HG03342 (cell line): ENCODE measurements around the gene FYCO1.

Experiments used
- ATAC-seq: cut with Tn5 transposase; IDR thresholded peaks from one replicate; pipeline ENCODE4 v1.9.1; 2021; ENCODE audit warnings: mild to moderate bottlenecking, moderate library complexity; ENCODE audit not compliant: unreplicated experiment

The FYCO1 gene

DNA sequence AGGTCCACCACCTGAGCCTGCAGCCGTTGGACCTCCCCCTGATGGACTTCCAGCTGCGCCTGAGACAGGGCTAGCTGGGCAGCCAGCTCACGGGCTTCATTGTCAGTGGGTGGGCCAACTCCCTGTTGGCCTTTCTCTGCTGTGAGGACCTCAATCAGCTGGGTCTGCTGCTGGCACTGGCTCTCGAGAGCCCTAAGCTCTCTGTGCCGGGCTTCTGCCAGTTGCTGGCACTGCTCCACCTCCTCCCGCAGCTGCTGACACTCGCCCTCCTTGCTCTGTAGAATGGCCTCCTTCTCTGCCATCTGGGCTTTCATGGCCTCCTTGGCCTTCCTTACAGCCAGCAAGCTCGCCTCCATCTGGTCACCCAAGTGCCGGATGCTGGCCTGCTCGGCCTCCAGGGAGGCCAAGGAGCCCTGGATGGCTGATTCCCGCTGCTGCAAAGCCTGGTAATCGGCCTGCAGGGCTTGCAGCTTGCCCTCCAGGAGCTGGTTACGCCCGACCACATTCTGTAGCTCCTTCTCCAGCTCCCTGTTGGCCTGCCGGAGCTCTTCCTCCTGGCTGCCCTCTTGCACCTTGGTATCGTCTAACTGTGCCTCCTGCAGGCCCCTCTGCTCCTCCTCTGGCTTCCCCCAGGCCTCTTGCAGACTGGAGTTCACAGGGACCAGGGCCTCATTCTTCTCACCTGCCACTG, 28.5 kb downstream of the FYCO1 start:
- no peak for ATAC-seq

DNA sequence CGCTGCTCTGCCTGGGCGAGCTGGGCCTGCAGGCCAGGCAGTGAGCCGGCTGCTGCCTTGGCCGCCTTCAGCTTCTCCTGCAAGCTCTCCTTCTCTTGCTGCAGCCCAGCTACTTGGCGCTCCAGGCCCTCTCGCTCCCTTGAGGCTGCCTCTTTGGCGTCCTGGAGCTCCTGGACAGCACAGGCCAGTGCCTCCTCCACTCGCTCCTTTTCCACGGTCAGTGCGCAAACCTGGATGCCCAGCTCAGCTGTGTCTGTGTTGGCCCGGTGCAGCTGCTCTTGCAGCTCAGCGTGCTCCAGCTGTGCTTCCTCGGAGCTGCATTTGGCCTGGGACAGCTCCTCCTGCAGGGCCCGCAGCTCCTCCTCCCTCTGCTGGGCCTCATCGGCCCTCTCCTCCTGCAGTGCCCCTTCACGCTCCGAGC, 29.2 kb downstream of the FYCO1 start:
- no peak for ATAC-seq

DNA sequence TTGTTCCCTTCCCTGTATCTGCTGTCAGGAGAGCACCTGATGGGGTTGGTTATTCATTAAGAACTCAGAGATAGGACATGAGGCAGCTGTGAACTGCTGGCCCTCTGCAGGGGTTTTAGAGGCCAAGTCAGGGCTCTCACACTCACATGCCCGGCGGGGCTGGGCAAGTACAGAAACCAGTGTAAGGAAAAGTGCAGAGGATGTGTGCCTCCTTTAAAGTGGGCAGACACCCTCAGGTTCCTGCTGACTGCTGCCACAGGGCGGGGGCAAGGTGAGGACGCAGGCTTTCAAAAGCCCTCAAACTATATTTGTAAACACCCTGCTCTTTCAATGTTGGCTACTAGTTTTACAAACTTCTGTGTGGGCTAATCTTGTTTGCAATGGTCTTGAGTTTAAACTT, 30.0 kb downstream of the FYCO1 start:
- ATAC-seq = no peak

DNA sequence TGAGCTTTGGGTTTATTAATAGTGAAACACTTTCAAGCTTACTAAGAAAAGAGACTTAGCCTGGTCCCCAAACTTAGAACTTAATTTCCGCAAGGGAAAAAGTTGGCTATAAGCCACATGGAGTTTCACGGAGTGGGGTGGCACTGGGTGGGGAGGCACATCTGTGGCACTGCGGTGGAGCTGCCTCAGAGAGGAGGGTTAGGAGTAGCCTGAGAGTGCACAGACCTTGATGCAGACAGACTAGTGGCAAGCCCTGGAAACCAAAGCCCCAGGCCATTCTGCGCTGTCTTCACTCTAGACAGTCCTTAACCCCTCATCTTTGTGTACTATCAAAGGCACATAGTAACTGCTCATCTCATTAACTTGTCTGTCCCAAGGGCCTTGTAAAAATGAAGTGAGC, 30.4 kb downstream of the FYCO1 start:
- ATAC-seq = no peak

DNA sequence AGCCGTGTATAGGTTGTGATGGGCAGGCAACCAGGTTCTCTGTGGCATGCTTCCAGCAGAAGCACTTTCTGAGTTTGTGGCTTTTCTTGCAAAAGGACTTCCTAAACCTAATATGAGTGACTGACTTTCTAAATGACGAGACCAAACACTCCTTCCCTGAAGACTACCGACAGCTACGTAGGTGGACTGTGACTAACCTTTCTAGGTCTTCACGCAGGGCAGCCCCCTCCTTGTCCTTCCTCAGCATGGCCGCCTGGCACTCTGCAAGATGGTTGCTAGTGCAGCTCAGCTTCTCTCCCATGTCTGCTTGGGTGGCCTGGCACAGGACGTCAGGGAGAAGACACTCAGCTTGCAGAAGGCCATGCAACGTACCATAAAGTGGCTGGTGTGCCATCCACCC, 31.5 kb downstream of the FYCO1 start:
- no peak for ATAC-seq

DNA sequence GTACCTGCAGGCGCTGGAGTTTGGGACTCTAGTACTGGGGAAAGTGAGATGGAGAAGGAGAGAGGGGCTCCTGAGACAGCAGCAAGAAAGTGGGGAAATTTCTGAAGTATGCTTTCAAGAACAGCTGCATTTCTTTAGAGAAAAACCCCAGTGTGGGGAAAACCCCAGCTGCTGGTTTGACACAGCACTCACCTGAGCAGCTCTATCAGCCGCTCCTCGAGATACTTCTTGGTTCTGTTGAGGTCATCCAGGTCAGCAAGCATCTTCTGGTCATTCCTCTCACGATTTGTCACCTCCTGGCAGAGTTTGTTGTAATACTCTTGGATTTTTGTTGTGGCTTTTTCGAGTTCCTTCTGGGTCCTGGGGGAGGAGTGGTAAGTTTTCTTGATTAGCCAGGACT, 33.6 kb downstream of the FYCO1 start:
- ATAC-seq = no peak

DNA sequence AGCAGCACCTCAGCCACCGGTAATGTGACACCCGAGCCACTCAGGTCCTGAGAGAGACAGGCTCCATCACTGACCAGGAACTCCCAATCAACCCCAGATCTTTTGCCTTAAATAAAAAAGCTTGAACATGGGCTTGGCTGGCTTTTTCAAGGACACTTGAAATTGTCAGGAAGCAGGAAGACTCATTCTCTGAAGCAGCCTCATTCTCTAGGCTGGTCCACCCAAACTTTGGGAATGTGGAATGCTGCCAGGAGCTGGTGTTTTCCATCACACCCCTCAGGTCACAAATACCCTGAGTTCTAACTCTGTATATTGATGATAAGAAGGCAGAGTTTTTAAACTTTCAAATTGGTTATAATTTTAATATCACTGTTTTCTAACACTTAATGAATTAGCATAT, 35.3 kb downstream of the FYCO1 start:
- ATAC-seq = no peak

DNA sequence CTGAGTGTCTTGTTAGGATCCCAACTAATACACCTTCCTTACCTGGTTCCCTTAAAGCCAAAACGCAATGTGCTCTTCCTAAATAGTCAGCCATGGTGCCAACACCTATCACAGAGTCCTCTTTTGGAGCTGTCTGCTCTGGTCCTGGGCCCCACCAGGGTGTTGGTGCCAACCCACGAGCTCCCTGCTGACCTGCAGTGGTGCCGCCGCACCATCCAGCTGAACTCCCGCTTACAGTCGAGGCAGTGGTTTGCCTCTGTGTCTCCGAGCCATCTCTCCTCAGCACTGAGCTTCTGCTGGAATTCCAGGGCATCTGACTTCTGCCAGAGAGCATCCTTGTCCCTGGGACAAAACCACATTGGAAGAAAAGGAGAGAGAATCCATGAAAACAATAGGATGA, 36.4 kb downstream of the FYCO1 start:
- no peak for ATAC-seq

DNA sequence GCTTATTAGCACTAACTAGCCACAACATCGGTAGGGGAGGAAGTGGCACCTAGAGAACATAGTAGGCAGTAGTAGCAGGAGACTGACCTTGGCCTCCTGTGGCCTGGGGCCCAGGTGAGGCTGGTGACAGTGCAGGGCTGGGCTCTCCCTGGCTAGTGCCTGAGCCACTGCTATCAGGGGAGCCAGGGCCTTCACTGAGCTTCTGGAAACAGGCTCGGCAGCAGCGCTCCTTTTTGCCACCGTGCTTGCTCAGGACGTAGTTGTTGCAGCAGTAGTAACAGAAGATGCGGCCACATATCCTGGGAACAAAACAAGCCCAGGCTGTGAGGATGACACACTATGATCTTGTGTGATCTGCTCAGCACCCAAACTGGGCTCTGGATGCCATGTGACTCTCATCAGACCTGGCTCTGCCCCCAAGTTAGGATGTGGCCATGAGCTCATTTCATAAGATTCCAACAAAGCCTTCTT, 37.3 kb downstream of the FYCO1 start:
- ATAC-seq = no peak

DNA sequence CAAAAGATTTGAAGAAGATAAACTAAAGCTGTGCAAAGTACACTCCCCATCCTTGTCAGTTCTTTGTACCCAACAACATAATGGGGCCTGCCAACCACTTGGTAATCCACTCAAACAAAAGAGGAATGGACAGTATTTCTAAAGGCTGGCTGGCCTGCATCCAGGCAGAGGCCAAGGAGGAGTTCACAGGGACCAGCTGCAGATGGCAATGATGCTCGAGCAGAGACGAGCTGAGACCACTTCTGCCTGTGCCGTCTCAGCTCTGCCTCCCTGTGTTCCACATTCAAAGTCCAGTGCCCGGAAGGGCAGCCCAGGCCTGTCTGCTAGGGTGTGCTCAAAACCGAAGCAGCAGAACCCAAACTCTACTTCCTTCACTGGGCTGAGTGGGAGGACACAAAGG, 38.0 kb downstream of the FYCO1 start:
- ATAC-seq = no peak

DNA sequence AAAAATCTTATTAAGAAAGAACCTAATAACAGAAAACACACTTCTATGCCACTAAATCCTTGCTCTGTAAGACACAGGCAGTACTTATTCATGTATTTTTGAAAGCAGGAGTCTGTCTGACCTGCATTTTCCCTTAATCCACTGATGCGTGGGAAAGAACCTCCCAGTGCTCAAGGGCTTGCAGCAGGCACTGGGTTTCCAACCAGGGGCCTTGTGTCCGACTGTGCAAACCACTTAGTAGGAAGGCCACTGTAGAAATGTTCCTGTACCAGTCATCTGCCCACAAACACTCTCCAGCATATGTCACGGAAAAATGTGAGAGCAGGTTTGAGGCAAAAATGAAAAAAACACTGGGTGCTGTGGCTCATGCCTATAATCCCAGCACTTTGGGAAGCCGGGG, 39.9 kb downstream of the FYCO1 start:
- ATAC-seq = no peak

DNA sequence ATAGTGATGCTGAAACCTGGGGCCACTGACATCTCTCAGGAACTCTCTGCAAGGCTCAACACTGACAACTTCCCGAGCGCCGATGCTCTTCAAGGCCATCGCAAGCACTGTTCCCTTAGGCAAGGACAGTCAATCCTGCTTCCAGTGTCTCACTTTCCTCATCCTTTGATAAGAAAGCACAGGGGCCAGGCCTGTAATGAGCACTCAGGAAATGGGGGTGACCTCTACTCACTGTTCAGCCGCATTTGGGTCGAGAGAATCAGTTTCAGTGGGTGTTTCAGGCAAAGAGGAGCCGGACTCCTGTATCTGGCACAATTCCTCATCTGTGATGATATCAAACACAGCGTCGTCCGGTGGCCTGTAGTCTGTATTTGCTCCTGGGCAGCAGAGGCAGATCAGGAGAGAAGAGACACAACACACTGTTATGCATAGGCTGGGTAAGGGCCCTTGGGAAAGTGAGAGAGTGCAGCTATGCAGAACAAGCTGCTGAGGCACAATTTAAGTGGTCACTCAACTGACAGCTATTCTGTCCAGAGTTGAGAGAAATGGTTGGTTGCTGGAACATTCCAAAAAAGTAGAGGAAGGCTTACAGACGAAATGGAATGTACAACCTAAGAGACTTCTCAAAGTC, 40.5 kb downstream of the FYCO1 start:
- ATAC-seq = no peak

DNA sequence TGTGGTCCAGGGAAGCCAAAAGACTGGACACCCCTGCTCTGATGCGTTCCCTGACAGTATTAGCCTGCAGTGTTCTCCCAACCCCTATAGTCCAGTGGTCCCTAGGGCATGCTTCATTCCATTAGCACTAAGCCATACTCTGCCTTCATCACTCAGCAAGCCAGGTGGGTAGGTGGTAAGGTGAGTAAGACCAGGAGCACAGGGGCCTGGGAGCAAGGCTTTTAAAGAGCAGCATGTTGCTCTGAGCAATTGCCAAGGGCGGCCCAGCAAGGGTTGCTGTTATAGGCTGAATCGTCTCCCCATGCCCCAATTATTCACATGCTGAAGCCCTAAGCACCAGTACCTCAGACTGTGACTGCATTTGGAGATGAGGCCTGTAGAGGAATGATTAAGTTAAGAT, 41.3 kb downstream of the FYCO1 start:
- no peak for ATAC-seq

DNA sequence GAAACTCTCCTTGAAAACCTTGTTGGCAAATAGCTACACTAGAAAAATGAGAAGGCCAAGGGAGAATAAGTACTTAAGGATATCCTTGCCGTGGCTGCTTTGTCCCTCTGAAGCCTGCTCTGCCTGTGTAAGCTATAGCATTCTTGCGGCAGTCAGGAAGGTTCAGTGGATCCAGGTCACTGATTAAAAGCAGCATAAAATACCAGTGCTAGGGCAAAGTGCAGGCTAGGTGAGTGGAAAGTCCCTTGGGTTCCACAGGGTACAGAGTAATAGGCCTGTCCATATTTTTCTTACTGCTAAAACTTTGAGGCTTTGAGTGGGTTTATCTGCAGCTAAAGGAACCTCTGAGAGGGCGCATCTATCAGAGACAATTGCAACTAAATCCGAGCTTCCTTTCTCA, 42.1 kb downstream of the FYCO1 start:
- ATAC-seq = no peak

DNA sequence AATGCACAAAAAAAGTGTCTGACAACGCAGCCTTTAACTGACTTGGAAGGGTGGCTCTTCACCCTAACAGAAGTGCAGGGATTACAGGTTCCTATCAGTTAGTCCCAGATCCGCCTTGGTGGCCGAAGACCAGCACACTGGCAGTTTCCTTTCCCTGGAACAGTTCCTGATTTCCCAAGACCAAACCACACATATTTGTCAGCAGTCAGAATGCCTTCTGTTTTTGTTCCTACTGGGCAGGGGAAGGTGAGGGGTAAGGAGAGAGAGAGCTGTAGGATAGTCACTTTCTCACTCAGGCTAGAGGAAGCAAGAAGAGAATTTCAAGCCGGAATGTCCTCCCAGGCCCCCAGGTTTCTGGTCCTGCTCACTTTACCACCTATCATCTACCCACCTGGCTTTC, 43.2 kb downstream of the FYCO1 start:
- ATAC-seq = no peak

DNA sequence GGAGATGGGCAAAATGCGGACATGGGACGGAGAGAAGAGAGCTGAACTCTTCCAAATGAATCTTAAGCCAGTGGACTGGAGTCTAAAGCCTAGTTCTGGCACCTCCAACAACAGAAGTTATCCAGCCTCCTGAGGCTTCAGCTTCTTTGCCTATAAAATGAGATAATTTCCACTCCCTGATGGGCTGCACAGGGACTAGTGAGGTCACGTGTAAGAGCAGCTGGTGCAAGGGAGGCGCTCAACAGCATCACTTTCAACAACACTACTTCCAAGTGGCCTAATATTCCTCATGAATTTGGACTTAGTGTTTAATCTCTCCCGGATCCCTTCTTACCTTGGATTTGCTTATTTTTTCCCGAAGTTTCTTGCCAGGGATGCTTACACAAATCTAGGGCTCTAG, 43.7 kb downstream of the FYCO1 start:
- no peak for ATAC-seq

DNA sequence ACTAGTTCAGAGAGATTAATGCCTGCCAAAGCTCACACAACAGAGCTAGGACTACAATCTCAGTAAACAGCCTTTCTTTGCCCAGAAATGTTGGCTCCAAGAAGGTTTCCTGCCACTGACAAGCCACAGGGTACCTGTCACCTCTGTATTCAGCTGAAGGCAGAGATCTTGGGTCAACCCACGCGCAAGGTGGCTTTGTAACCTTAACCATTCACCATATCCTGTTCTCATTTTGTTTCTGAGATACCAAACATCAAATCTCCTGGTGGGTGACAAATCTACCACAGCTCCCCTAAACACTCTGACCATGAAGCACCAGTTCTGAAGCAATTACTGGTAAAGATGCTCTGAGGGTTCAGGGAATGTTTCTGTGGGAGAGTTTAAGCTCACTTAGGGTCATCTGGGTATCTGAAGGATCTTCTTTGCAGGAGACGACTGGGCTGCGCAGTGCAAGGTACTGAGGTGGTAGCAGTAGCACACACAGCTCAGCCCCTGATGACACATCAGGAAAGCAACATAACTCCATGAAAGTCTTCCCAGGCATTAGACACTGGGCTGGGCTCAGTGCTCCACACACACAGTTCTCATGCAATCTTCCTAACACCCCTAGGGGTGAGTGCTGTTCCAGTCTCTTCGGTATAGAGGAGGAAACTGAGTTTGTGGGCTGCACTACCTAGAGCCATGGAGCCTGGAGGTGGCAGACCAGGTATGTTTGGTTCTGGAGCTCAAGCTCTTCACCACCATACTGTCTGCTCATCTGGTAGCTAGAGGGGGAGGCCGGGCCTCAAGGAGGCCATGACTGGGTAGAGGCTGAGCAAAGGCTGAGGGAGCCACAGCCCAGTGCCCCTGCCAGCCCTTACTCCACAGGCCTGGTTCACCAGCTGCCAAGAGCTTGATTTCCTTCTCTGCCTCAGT, 44.7 kb downstream of the FYCO1 start:
- no peak for ATAC-seq

DNA sequence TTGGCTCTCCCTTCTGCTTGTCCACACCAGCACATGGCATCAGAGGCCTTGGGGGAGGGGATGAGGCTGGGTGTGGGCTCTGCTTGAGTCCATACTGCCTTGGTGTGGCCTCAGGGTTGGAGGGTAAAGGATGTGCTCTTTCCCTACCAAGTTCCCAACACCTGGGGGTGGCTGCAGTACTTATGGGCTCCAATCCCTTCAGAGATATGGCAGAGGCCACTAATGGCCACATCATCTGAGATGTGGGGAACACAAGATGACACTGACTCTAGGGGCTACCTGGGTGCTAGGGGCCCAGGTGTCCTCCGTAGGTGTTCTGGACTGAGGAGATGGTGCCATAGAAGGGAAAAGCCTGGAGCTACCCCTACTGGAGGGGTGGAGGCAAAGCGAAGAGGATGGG, 45.5 kb downstream of the FYCO1 start:
- no peak for ATAC-seq

DNA sequence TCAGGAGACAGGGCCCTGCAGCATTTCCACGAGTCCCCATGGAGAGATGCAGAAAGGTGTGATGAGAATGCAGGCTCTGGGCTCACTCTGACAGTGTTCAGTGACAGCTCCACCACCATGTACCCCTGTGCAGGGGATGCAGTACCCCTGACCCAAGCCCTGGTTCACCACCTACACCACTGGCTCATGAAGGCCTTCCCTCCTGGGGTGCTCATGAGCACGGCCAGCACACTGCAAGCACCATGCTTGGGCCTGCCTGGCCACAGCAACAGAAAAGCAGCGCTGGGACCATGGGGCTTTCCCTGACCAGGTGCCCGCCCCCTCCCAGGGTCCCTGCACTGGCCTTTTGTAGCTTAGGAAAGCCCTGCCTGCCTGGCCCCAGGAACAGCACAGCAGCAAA, 46.2 kb downstream of the FYCO1 start:
- no peak for ATAC-seq

DNA sequence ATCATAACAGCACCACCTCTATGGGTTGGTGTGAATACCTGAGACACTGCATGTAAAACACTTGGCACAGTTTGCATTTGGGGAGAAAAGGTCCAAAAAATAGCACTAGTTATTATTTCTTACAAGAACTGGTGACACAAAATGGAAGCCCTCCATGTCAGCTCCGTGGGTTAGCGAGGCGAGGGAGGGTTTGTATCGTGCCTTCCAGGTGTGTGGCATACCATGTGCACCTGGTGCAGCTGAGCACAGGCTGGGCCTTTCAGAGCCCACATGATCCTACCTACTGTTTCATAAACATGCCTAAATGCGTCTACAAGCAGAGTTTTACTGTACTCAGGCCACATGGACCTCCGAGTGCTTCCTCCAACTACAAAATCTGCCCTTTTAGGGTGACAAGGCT, 46.7 kb downstream of the FYCO1 start:
- ATAC-seq = no peak

DNA sequence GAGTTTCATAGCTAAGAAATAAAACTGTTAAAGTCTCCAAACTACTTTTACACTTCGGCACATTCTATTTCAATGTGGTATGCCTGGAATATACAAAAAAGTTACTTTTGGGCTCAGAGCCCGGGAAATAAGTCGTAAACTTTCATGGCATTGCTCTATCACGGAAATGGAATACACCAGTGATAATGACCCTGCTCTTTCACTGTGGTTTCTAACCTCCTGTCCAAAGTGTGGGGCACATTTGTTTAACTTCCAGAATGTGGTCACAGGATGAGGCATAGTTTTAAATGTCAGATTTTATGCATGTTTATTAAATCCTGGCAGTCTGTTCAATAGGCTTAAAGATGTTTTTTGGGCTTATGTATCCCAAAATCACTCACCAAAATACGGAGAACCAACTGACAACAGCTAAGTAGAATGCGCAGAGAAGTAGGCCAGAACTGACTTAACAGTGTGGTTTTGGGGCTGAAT, 47.3 kb downstream of the FYCO1 start:
- no peak for ATAC-seq

DNA sequence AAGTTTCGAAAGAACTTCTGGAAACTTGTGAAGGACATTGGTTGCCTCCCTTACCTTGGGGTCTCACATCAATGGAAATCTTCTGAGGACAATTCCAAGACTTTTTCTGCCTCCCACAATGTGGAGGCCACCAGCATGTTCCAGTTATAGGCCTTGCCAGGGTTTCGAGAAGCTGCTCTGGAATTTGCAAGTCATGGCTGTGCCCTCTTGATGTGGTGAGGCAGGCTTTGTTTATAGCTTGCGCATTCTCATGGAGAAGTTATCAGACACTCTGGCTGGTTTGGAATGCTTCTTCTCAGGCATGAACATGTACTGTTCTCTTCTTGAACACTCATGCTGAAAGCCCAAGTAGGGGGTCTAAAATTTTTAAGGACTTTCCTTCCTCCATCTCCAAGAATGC, 48.3 kb downstream of the FYCO1 start:
- no peak for ATAC-seq
